ENCODE data around the gene FKBP1B.
"Not testable (repeated sequence)": the region's sequence is repeated elsewhere in the genome, so short reads cannot be mapped to it uniquely, and the experiment has no call there.

FKBP1B gene

GRCh38 chr2:24104110-24104650 is 54.6 kb downstream of the FKBP1B start:
- no peak for DNase-seq (ENCODE audit: low read depth)

- DNase-seq (ENCODE audit: low read depth), result no peak
These were observed 55.4 kb downstream of the FKBP1B start for GRCh38 chr2:24104906-24105305.

- DNase-seq (ENCODE audit: low read depth), result no peak
These were observed 56.3 kb downstream of the FKBP1B start for GRCh38 chr2:24105816-24106215.

- no peak for DNase-seq (ENCODE audit: low read depth)
These were observed 57.2 kb downstream of the FKBP1B start for GRCh38 chr2:24106786-24107185.

GRCh38 chr2:24107336-24107735 is 57.8 kb downstream of the FKBP1B start:
- DNase-seq (ENCODE audit: low read depth), result no peak

- not testable (repeated sequence) for DNase-seq (ENCODE audit: low read depth)
These were observed 59.9 kb downstream of the FKBP1B start for GRCh38 chr2:24109431-24109830.

- DNase-seq (ENCODE audit: low read depth), result no peak
These were observed 61.2 kb downstream of the FKBP1B start for GRCh38 chr2:24110660-24111303.

- DNase-seq (ENCODE audit: low read depth), result no peak
These were observed 61.9 kb downstream of the FKBP1B start for GRCh38 chr2:24111407-24111901.
